M059J (cell line): ENCODE data around the gene YEATS4. TPM values are rescaled to one million over a fixed set of nuclear protein-coding genes. Genes with fewer than 3 reads are reported as not detected.

Source experiments
- DNase-seq: peaks from one replicate; pipeline ENCODE4 v3.0.0-alpha.2; 2012; ENCODE audit warnings: low read depth
- total RNA-seq: library from RNA; depleted of rRNA; stranded (reverse); fragments of >200 nt; shearing (Covaris generic); gene quantifications from 2 replicates; pipeline ENCODE4 v1.2.3, GENCODE V29; 2014

YEATS4 gene
- total RNA-seq, 1 experiment from 2014 or later, result 36.6 TPM

GRCh38 chr12:69392179-69392928 lies 32.8 kb downstream of the YEATS4 start:
- no peak for DNase-seq

GRCh38 chr12:69396041-69396440 lies 36.5 kb downstream of the YEATS4 start:
- no peak for DNase-seq

GRCh38 chr12:69396963-69397362 lies 37.4 kb downstream of the YEATS4 start:
- no peak for DNase-seq

- peak; percentile 12 for DNase-seq
These were observed 38.4 kb downstream of the YEATS4 start for GRCh38 chr12:69397978-69398377.

GRCh38 chr12:69401940-69402339 lies 42.4 kb downstream of the YEATS4 start:
- DNase-seq, result no peak

- DNase-seq, result no peak
These were observed 45.5 kb downstream of the YEATS4 start for GRCh38 chr12:69404851-69405565.

- DNase-seq, result peak; percentile 96
These were observed 46.0 kb downstream of the YEATS4 start for GRCh38 chr12:69405566-69405865.

- no peak for DNase-seq
These were observed 46.7 kb downstream of the YEATS4 start for GRCh38 chr12:69406217-69406616.

- DNase-seq, result peak; percentile 39
These were observed 51.0 kb downstream of the YEATS4 start for GRCh38 chr12:69410571-69410970.

- no peak for DNase-seq
These were observed 53.1 kb downstream of the YEATS4 start for GRCh38 chr12:69412655-69413054.

GRCh38 chr12:69415471-69416275 lies 56.1 kb downstream of the YEATS4 start:
- peak; percentile 60 for DNase-seq

- DNase-seq, result no peak
These were observed 57.7 kb downstream of the YEATS4 start for GRCh38 chr12:69417231-69417630.

GRCh38 chr12:69417741-69418167 lies 58.2 kb downstream of the YEATS4 start:
- DNase-seq, result no peak

- DNase-seq, result no peak
These were observed 60.2 kb downstream of the YEATS4 start for GRCh38 chr12:69419701-69420100.

GRCh38 chr12:69421548-69421947 lies 62.0 kb downstream of the YEATS4 start:
- no peak for DNase-seq

GRCh38 chr12:69423037-69423905 lies 63.7 kb downstream of the YEATS4 start:
- no peak for DNase-seq

GRCh38 chr12:69425417-69425816 lies 65.9 kb downstream of the YEATS4 start:
- no peak for DNase-seq

GRCh38 chr12:69428351-69429073 lies 69.0 kb downstream of the YEATS4 start:
- no peak for DNase-seq

GRCh38 chr12:69430942-69431590 lies 71.5 kb downstream of the YEATS4 start:
- no peak for DNase-seq

GRCh38 chr12:69431591-69432222 lies 72.2 kb downstream of the YEATS4 start:
- DNase-seq, result no peak
